ENCODE results near the gene GJC2. TPM values are rescaled to one million over a fixed set of nuclear protein-coding genes. Genes with fewer than 3 reads are reported as not detected.

The GJC2 gene
- polyA plus RNA-seq, 2 of the 4 experiments (the other 2 are of a cell fraction), result 0.09 to 0.48 TPM

DNA sequence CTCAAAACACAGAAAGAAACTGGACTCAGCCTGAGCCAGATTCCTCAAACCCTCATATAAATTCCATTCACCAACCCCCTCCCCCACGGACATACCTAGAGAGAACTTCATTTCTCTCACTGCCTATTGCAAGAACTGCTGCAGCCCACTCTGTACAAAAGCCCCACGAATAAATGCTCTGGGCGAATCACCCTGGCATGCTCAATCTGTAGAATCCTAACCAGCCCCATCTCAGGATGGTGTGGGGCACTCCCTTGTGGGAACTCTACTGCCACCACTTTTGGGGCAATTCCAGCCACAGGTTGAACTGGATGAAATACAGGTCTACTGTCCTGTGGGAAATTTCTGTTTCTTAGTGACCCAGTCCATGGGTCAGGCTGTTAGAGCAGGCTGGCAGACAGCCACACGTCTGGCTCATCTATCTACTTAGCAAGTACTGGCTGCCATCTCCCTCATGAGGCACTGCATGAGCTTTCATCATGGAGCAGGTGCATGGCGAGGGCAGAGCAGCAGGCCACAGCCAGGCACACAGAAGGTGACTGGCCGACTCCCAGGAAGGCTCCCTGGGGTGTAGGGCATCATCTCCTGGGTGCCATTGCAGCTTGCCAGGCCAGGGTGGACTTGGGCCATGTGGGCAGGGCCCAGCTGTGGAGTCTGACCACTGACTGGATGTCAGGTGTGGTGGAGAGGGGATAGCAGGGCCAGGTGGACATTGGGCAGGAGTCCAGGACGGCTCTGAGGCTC lies 45.0 kb upstream of the GJC2 start:
- FAIRE-seq, result no peak
- no peak overlapping the region for H3K27ac ChIP-seq
- TF ChIP-seq JUN (IDR thresholded peaks at IDR 0.05) (no peak), SREBF2 (IDR thresholded peaks at IDR 0.05) (no peak), FOXS1 (CRISPR knock-in tag; IDR thresholded peaks at IDR 0.05) (no peak), CHD2 (IDR thresholded peaks at IDR 0.05; ENCODE audit: low read length, partially characterized antibody) (no peak)
- ATAC-seq, result no peak
- H3K4me1 ChIP-seq, result peaks cover 16% of the 10 kb centered on the region; the same call in 2 of the 3 replicates
- DNase-seq (ENCODE audit: low read depth in 1 of 2, low spot score in 1 of 2), result no peak
- ChIA-PET CTCF (interaction anchor here (0.7 to 2.7 kb wide), 3 partner anchors 14 to 26 kb away, joined by 3 to 9 read pairs (median 3); no protein-coding TSS in a partner anchor), POLR2A (no interaction called here)
- 77% methylated on average over 6 of the region's 7 CpGs for WGBS (ENCODE audit: missing lambda C conversion rate)
- H3K4me3 ChIP-seq, result no peak overlapping the region
- no peak overlapping the region for H3K4me2 ChIP-seq
- H3K9me3 ChIP-seq, result no peaks in the 10 kb centered on the region

DNA sequence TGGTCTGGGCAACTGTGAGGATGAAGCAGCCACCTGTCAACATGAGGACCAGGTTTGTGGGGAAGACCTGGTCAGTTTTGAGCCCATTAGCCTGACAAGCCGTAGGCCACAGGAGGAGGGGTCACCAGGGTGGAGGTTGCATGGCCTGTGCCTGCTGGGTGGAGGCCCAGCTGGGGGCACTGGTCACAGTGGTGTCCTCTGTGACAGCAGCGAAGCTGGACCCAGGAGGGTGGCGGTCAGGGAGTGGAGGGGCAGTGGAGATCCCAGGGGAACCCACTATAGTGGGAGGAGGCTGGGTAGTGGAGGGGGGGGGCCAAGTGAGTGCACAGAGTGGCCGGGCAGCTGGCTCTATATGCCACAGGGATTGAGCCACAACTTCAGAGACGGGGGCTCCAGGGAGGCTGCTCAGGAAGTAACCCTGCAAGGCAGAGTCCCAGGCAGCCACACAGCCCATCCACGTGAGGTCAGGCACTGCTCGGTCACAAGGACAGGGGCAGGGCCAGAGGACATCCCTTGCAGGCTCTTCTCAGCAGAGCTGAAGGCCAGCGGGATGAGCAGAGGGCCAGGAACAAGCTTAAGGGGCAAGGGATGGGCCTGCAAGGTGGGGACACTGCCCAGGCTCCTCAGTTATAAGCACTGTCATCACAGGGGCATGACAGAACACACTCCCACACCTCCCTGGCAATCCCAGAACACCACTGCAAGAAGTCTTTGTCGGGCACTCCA lies 44.3 kb upstream of the GJC2 start:
- DNase-seq (ENCODE audit: low read depth in 1 of 2, low spot score in 1 of 2) (no peak), ATAC-seq (no peak), FAIRE-seq (no peak)
- no peak overlapping the region for H3K4me2 ChIP-seq
- no peaks in the 10 kb centered on the region for H3K9me3 ChIP-seq
- TF ChIP-seq ZFP36 (IDR thresholded peaks at IDR 0.05; ENCODE audit: borderline replicate concordance, partially characterized antibody), result no peak
- no peak for TF ChIP-seq ZSCAN20 (CRISPR knock-in tag; IDR thresholded peaks at IDR 0.05)
- no peak for TF ChIP-seq CEBPB (IDR thresholded peaks at IDR 0.05)
- TF ChIP-seq RNF2 (IDR thresholded peaks at IDR 0.05; ENCODE audit: borderline replicate concordance, low read depth), result no peak
- no peak for TF ChIP-seq JUN (IDR thresholded peaks at IDR 0.05)
- no peak for TF ChIP-seq ZC3H11A (IDR thresholded peaks at IDR 0.05)
- ChIA-PET POLR2A (interaction anchor here (1.4 kb wide), 1 partner anchor 15 kb away, joined by 3 read pairs; no protein-coding TSS in a partner anchor), CTCF (interaction anchor here (0.7 to 2.7 kb wide), 4 partner anchors 15 to 409 kb away, joined by 3 to 9 read pairs (median 4); no protein-coding TSS in a partner anchor)
- H3K27ac ChIP-seq, result no peak overlapping the region
- 94% methylated on average over 7 of the region's 9 CpGs for WGBS (ENCODE audit: missing lambda C conversion rate)
- H3K4me1 ChIP-seq, result peaks cover 21% of the 10 kb centered on the region
- H3K4me3 ChIP-seq, result no peak overlapping the region

DNA sequence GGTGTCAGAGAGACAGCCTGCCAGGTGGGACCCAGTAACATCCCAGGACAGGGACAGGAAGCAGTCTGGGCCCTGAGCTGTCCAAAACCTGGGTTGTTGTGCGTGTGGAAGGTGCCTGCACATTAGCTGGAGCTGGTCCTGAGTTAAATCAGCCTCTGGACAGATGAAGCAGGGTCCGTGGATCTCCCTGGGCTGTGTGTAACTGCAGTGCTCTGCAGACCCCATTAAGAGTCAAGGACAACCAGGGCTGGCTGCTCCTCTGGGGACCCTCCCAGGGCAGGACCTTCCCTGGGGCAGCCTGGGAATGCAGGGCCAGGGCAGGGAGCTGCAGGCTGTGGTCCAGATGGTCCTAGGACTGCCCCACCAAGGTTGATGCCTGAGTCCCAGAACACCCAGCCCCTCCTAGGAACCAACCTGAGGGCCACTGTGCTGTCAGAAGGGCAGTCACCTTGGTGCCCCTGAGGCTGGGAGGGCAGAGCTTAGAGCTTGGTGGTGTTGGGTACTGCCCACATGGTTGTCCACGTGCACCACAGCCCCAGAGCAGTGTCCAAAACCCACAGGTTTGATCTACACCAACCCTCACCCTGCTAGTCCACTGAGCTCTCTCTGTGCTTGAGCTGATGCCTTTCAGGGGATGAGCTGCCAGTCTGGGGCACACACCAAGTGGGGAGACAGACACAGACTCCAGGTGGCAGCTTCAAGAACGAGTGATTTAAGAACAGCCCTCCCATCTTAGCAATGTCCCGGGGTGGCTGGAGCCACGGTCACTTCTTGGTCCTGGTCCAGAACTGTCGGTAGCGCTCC lies 43.5 kb upstream of the GJC2 start:
- peaks cover 21% of the 10 kb centered on the region for H3K4me1 ChIP-seq
- POLR2A ChIA-PET, result interaction anchor here (0.6 to 1.4 kb wide), 3 partner anchors 8 to 59 kb away, joined by 3 read pairs; partner anchors contain the start of gene IBA57
- no peak overlapping the region for H3K4me2 ChIP-seq
- TF ChIP-seq NFE2L2 (conservative IDR thresholded peaks at IDR 0.05; ENCODE audit: low read length), result no peak
- WGBS (ENCODE audit: missing lambda C conversion rate), result 61% methylated on average over 5 of the region's 8 CpGs
- no peaks in the 10 kb centered on the region for H3K9me3 ChIP-seq
- ATAC-seq (no peak), FAIRE-seq (no peak), DNase-seq (ENCODE audit: low read depth in 1 of 2, low spot score in 1 of 2) (no peak)
- H3K27ac ChIP-seq, result no peak overlapping the region
- no peak overlapping the region for H3K4me3 ChIP-seq
- CTCF ChIA-PET, result interaction anchor here (0.8 to 2.7 kb wide), 5 partner anchors 18 to 409 kb away, joined by 3 to 9 read pairs (median 3); no protein-coding TSS in a partner anchor

DNA sequence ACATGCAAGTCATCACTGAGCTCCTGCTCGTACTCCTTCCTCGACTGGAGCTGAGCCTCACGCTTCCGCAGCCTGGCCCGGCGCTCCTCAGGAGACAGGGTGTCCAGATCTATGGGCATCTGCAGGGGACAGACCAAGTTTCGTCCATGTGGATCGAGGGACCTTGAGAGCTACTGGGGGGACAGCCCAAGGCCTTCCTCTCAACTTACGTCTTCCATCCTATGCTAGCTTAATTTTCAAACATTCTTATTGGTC lies 43.0 kb upstream of the GJC2 start:
- no peak overlapping the region for H3K27ac ChIP-seq
- 95% methylated on average over 9 of the region's 9 CpGs for WGBS (ENCODE audit: missing lambda C conversion rate)
- CTCF ChIA-PET, result interaction anchor here (0.8 to 2.7 kb wide), 4 partner anchors 17 to 395 kb away, joined by 3 to 9 read pairs (median 4); no protein-coding TSS in a partner anchor
- DNase-seq (ENCODE audit: low read depth in 1 of 2, low spot score in 1 of 2), result no peak
- H3K9me3 ChIP-seq, result no peaks in the 10 kb centered on the region
- no peak overlapping the region for H3K4me3 ChIP-seq
- H3K4me1 ChIP-seq, result peaks cover 18% of the 10 kb centered on the region
- ATAC-seq, result no peak
- POLR2A ChIA-PET, result interaction anchor here (0.6 to 1.4 kb wide), 3 partner anchors 9 to 59 kb away, joined by 3 read pairs; partner anchors contain the start of gene IBA57
- TF ChIP-seq MYC (IDR thresholded peaks at IDR 0.05; ENCODE audit: borderline replicate concordance, low read length), result no peak
- TF ChIP-seq, protein P1, sequence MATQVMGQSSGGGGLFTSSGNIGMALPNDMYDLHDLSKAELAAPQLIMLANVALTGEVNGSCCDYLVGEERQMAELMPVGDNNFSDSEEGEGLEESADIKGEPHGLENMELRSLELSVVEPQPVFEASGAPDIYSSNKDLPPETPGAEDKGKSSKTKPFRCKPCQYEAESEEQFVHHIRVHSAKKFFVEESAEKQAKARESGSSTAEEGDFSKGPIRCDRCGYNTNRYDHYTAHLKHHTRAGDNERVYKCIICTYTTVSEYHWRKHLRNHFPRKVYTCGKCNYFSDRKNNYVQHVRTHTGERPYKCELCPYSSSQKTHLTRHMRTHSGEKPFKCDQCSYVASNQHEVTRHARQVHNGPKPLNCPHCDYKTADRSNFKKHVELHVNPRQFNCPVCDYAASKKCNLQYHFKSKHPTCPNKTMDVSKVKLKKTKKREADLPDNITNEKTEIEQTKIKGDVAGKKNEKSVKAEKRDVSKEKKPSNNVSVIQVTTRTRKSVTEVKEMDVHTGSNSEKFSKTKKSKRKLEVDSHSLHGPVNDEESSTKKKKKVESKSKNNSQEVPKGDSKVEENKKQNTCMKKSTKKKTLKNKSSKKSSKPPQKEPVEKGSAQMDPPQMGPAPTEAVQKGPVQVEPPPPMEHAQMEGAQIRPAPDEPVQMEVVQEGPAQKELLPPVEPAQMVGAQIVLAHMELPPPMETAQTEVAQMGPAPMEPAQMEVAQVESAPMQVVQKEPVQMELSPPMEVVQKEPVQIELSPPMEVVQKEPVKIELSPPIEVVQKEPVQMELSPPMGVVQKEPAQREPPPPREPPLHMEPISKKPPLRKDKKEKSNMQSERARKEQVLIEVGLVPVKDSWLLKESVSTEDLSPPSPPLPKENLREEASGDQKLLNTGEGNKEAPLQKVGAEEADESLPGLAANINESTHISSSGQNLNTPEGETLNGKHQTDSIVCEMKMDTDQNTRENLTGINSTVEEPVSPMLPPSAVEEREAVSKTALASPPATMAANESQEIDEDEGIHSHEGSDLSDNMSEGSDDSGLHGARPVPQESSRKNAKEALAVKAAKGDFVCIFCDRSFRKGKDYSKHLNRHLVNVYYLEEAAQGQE (IDR thresholded peaks at IDR 0.05), result no peak
- no peak for TF ChIP-seq POLR2A (IDR thresholded peaks at IDR 0.05; ENCODE audit: low read length)
- TF ChIP-seq HOXB5 (CRISPR knock-in tag; IDR thresholded peaks at IDR 0.05), result no peak
- TF ChIP-seq, protein P2, sequence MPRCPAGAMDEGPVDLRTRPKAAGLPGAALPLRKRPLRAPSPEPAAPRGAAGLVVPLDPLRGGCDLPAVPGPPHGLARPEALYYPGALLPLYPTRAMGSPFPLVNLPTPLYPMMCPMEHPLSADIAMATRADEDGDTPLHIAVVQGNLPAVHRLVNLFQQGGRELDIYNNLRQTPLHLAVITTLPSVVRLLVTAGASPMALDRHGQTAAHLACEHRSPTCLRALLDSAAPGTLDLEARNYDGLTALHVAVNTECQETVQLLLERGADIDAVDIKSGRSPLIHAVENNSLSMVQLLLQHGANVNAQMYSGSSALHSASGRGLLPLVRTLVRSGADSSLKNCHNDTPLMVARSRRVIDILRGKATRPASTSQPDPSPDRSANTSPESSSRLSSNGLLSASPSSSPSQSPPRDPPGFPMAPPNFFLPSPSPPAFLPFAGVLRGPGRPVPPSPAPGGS (IDR thresholded peaks at IDR 0.05), result no peak
- TF ChIP-seq, protein P3, sequence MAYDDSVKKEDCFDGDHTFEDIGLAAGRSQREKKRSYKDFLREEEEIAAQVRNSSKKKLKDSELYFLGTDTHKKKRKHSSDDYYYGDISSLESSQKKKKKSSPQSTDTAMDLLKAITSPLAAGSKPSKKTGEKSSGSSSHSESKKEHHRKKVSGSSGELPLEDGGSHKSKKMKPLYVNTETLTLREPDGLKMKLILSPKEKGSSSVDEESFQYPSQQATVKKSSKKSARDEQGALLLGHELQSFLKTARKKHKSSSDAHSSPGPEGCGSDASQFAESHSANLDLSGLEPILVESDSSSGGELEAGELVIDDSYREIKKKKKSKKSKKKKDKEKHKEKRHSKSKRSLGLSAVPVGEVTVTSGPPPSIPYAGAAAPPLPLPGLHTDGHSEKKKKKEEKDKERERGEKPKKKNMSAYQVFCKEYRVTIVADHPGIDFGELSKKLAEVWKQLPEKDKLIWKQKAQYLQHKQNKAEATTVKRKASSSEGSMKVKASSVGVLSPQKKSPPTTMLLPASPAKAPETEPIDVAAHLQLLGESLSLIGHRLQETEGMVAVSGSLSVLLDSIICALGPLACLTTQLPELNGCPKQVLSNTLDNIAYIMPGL (CRISPR knock-in tag; IDR thresholded peaks at IDR 0.05; ENCODE audit: borderline replicate concordance), result no peak
- TF ChIP-seq SREBF2 (IDR thresholded peaks at IDR 0.05), result no peak
- H3K4me2 ChIP-seq, result no peak overlapping the region
- FAIRE-seq, result no peak

All from A549 (cell line).